ENCODE data around the gene ELK4. TPM values are rescaled to one million over a fixed set of nuclear protein-coding genes. Genes with fewer than 3 reads are reported as not detected.
A peak's percentile ranks its signal among the peaks of the same experiment; 100 is the strongest.

ELK4 gene
- total RNA-seq, 1 experiment from 2014 or later: 39.0 TPM

- no peak for TF ChIP-seq IRF1 (CRISPR knock-in tag; IDR thresholded peaks at IDR 0.05)
Measured at GRCh38 chr1:205582046-205582445, 49.8 kb downstream of the ELK4 start (continued).

- Mint-ChIP-seq H3K9me3 (no peaks in the 10 kb centered on the region), H3K4me3 (no peak overlapping the region), H3K27me3 (ENCODE audit: low read depth) (peaks cover 5% of the 10 kb centered on the region; the same call in 1 of the 2 replicates), H3K36me3 (no peaks in the 10 kb centered on the region), H3K27ac (no peak overlapping the region), H3K4me1 (peaks cover 12% of the 10 kb centered on the region)
- DNase-seq (ENCODE audit: low spot score): peak; percentile 5
- POLR2A ChIA-PET: no interaction called here
- TF ChIP-seq, protein P1, sequence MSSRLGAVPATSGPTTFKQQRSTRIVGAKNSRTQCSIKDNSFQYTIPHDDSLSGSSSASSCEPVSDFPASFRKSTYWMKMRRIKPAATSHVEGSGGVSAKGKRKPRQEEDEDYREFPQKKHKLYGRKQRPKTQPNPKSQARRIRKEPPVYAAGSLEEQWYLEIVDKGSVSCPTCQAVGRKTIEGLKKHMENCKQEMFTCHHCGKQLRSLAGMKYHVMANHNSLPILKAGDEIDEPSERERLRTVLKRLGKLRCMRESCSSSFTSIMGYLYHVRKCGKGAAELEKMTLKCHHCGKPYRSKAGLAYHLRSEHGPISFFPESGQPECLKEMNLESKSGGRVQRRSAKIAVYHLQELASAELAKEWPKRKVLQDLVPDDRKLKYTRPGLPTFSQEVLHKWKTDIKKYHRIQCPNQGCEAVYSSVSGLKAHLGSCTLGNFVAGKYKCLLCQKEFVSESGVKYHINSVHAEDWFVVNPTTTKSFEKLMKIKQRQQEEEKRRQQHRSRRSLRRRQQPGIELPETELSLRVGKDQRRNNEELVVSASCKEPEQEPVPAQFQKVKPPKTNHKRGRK (CRISPR knock-in tag; IDR thresholded peaks at IDR 0.05; ENCODE audit: borderline replicate concordance): no peak
- TF ChIP-seq USF2 (CRISPR knock-in tag; IDR thresholded peaks at IDR 0.05) (no peak), HMGA2 (CRISPR knock-in tag; IDR thresholded peaks at IDR 0.05) (no peak), PREB (CRISPR knock-in tag; IDR thresholded peaks at IDR 0.05; ENCODE audit: borderline replicate concordance) (no peak), TP53 (CRISPR knock-in tag; IDR thresholded peaks at IDR 0.05) (no peak), E2F4 (CRISPR knock-in tag; IDR thresholded peaks at IDR 0.05; ENCODE audit: borderline replicate concordance, low read depth) (no peak), FOXK1 (CRISPR knock-in tag; IDR thresholded peaks at IDR 0.05) (no peak), ATF1 (CRISPR knock-in tag; IDR thresholded peaks at IDR 0.05) (no peak), SP1 (CRISPR knock-in tag; conservative IDR thresholded peaks at IDR 0.05) (no peak), AFF4 (CRISPR knock-in tag; IDR thresholded peaks at IDR 0.05; ENCODE audit: borderline replicate concordance) (no peak)
- TF ChIP-seq, protein P2, sequence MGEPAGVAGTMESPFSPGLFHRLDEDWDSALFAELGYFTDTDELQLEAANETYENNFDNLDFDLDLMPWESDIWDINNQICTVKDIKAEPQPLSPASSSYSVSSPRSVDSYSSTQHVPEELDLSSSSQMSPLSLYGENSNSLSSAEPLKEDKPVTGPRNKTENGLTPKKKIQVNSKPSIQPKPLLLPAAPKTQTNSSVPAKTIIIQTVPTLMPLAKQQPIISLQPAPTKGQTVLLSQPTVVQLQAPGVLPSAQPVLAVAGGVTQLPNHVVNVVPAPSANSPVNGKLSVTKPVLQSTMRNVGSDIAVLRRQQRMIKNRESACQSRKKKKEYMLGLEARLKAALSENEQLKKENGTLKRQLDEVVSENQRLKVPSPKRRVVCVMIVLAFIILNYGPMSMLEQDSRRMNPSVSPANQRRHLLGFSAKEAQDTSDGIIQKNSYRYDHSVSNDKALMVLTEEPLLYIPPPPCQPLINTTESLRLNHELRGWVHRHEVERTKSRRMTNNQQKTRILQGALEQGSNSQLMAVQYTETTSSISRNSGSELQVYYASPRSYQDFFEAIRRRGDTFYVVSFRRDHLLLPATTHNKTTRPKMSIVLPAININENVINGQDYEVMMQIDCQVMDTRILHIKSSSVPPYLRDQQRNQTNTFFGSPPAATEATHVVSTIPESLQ (CRISPR knock-in tag; IDR thresholded peaks at IDR 0.05): no peak
- CTCF ChIA-PET: interaction anchor here (0.7 to 3.6 kb wide), 3 partner anchors 11 to 966 kb away, joined by 3 to 36 read pairs (median 6); no protein-coding TSS in a partner anchor
- ATAC-seq: no peak
Measured at GRCh38 chr1:205581321-205581980, 50.4 kb downstream of the ELK4 start.

All from WTC11 (cell line).